Measurements from ENCODE around the gene LDHAL6B. TPM values are rescaled to one million over a fixed set of nuclear protein-coding genes. Genes with fewer than 3 reads are reported as not detected.
A peak's percentile ranks its signal among the peaks of the same experiment; 100 is the strongest.

The LDHAL6B gene
- not detected for total RNA-seq
- polyA plus RNA-seq = not detected
- long read RNA-seq, donor 1 = 0 reads
- long read RNA-seq, donor 2, partial matches to known transcripts = 0 of 1 reads
- long read RNA-seq, donor 2, other reads (novel, unspliced or antisense) = 0 of 1 reads
- long read RNA-seq, donor 3 = 0 reads
- long read RNA-seq, donor 4 = 0 reads
- long read RNA-seq, donor 5 = 0 reads
- long read RNA-seq, donor 6 = 0 reads
- long read RNA-seq, donor 7 = 0 reads
- long read RNA-seq, donor 8 = 0 reads
- long read RNA-seq, donor 9, partial matches to known transcripts = 0 of 1 reads
- long read RNA-seq, donor 9, other reads (novel, unspliced or antisense) = 0 of 1 reads
- long read RNA-seq, donor 10 = 0 reads

GRCh38 chr15:59206623-59207183, at the start of gene LDHAL6B:
LDHAL6B (plus strand) TSS chr15:59206843; CDS start chr15:59206941, 98 bp downstream.
- intact Hi-C loops (cut with DNase I; ENCODE audit: low total_unique reads) = no loop called here
- Histone ChIP-seq H3K27me3 (no peaks in the 10 kb centered on the region), H3K4me1 (no peaks in the 10 kb centered on the region), H3K4me3 (no peak within 1 kb of the TSS), H3K36me3 (peaks cover 54 to 92% (median 89%) of the 10 kb centered on the region in 4 donors), H3K27ac (no peak within 1 kb of the TSS), H3K9me3 (no peaks in the 10 kb centered on the region)
- TF ChIP-seq CTCF (IDR thresholded peaks at IDR 0.05) (no peak), POLR2AphosphoS5 (IDR thresholded peaks at IDR 0.05) (no peak), EP300 (IDR thresholded peaks at IDR 0.05) (no peak), POLR2A (IDR thresholded peaks at IDR 0.05) (no peak)
- DNase-seq = no peak
- WGBS, 5 donors = 93 to 98% (median 95%) methylated on average over 30 of the region's 30 CpGs

GRCh38 chr15:59157396-59157795, 49.2 kb upstream of the LDHAL6B start:
- Histone ChIP-seq H3K9me3 (no peaks in the 10 kb centered on the region), H3K4me3 (no peak overlapping the region), H3K36me3 (peaks cover 31 to 100% (median 98%) of the 10 kb centered on the region in 4 donors), H3K27me3 (no peaks in the 10 kb centered on the region), H3K4me1 (peaks cover 0 to 5% (median 2%) of the 10 kb centered on the region in 4 donors), H3K27ac (no peak overlapping the region)
- intact Hi-C loops (cut with DNase I; ENCODE audit: low total_unique reads) = no loop called here
- 83 to 98% (median 97%) methylated on average over 5 of the region's 5 CpGs for WGBS, 5 donors
- no peak for DNase-seq
- TF ChIP-seq POLR2A (IDR thresholded peaks at IDR 0.05) (no peak), EP300 (IDR thresholded peaks at IDR 0.05) (no peak), CTCF (IDR thresholded peaks at IDR 0.05) (no peak), POLR2AphosphoS5 (IDR thresholded peaks at IDR 0.05) (no peak)

GRCh38 chr15:59157840-59158700, 48.6 kb upstream of the LDHAL6B start:
- H3K4me1 ChIP-seq = peaks cover 0 to 5% (median 2%) of the 10 kb centered on the region in 4 donors
- intact Hi-C loops (cut with DNase I; ENCODE audit: low total_unique reads) = no loop called here
- no peaks in the 10 kb centered on the region for H3K9me3 ChIP-seq
- H3K27me3 ChIP-seq = no peaks in the 10 kb centered on the region
- H3K36me3 ChIP-seq = peaks cover 24 to 100% (median 98%) of the 10 kb centered on the region in 4 donors
- no peak overlapping the region for H3K27ac ChIP-seq
- H3K4me3 ChIP-seq = no peak overlapping the region
- WGBS, 5 donors = 87 to 95% (median 93%) methylated on average over 9 of the region's 9 CpGs
- no peak for DNase-seq
- TF ChIP-seq POLR2A (IDR thresholded peaks at IDR 0.05) (no peak), CTCF (IDR thresholded peaks at IDR 0.05) (no peak), POLR2AphosphoS5 (IDR thresholded peaks at IDR 0.05) (no peak), EP300 (IDR thresholded peaks at IDR 0.05) (no peak)

GRCh38 chr15:59158701-59159034, 48.0 kb upstream of the LDHAL6B start:
- TF ChIP-seq POLR2AphosphoS5 (IDR thresholded peaks at IDR 0.05) (peak in 1 of 3 donors; percentile 30), EP300 (IDR thresholded peaks at IDR 0.05) (no peak), CTCF (IDR thresholded peaks at IDR 0.05) (no peak)
- WGBS, 5 donors = 44 to 62% (median 48%) methylated on average over 7 of the region's 7 CpGs
- peak overlapping the region in 1 of 5 donors; percentile 13 for H3K27ac ChIP-seq
- peak; percentile 38 to 85 for DNase-seq
- H3K27me3 ChIP-seq = no peaks in the 10 kb centered on the region
- intact Hi-C loops (cut with DNase I; ENCODE audit: low total_unique reads) = no loop called here
- H3K4me3 ChIP-seq = no peak overlapping the region
- peaks cover 19 to 94% (median 93%) of the 10 kb centered on the region in 4 donors for H3K36me3 ChIP-seq
- no peaks in the 10 kb centered on the region for H3K9me3 ChIP-seq
- peaks cover 0 to 5% (median 2%) of the 10 kb centered on the region in 4 donors for H3K4me1 ChIP-seq

All from stomach (tissue), 19 donors.